CD4-positive, alpha-beta T cell treated with Interleukin-15 for 1 hour (primary cell): ENCODE results near the gene SLC5A6.

Experiments used
- DNase-seq: peaks from one replicate; pipeline ENCODE4 v3.0.0-alpha.2; 2020

The SLC5A6 gene

GRCh38 chr2:27170581-27171337, 41.3 kb downstream of the SLC5A6 start:
- DNase-seq, result no peak

GRCh38 chr2:27164960-27165763, 46.9 kb downstream of the SLC5A6 start:
- DNase-seq, result no peak

GRCh38 chr2:27162151-27163121, 49.6 kb downstream of the SLC5A6 start:
- DNase-seq, result no peak

GRCh38 chr2:27160191-27160590, 51.9 kb downstream of the SLC5A6 start:
- no peak for DNase-seq

- no peak for DNase-seq
Measured at GRCh38 chr2:27159271-27159670, 52.8 kb downstream of the SLC5A6 start.

- no peak for DNase-seq
Measured at GRCh38 chr2:27158468-27158867, 53.6 kb downstream of the SLC5A6 start.

GRCh38 chr2:27155069-27155520, 57.0 kb downstream of the SLC5A6 start:
- no peak for DNase-seq

GRCh38 chr2:27154488-27154887, 57.6 kb downstream of the SLC5A6 start:
- no peak for DNase-seq

GRCh38 chr2:27152796-27153464, 59.1 kb downstream of the SLC5A6 start:
- DNase-seq, result no peak

GRCh38 chr2:27152102-27152795, 59.8 kb downstream of the SLC5A6 start:
- no peak for DNase-seq

- DNase-seq, result no peak
Measured at GRCh38 chr2:27150639-27151230, 61.3 kb downstream of the SLC5A6 start.
